Cerebellar cortex (tissue), 1 donor: Measurements from ENCODE around the gene PDZD7.

ENCODE experiments used
- DNase-seq: peaks from one replicate; pipeline ENCODE4 v3.0.0-alpha.2; 2015; ENCODE audit warnings: low spot score

PDZD7 gene

DNA sequence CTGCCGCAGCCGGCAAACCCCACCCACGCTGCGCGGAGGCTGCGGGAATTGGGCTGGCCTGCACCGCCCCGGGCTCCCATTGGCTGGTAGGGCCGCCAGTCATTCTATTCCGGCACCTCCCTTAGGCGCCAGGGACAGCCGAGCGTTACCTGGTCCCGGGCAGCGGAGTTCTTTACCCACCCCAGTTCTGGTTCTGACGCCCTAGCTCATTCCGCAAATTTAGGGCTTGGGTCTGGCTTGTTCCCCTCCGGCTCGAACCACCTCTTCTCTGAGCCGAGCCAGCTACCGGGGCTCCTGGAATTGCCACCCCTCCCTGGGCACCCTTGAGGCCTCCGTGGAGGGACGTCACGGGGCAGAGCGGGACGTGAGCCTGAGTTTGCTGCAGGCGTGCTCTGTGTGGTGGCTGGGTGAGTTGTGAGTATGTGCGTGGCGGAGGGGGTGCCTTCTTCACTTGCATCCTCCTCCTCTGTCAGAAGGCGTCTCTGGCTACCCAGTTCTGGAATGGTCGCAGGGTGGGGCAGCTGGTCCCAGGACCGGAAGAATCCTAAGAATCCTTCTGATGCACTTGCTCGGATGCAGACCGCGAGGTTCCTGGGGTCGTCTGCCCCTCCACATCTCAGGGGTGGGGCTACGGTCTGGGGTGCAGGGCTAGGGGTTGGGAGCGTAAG is at the start of gene PDZD7, which contains the start of gene SFXN3:
TSS of gene PDZD7 (minus strand) at position 2 of the 668 bp plus-strand sequence. CDS start 910 bp downstream, outside the sequence.
TSS of gene SFXN3 (plus strand) at position 107 of the 668 bp plus-strand sequence. CDS start 3,461 bp downstream, outside the sequence.
- peak; percentile 96 for DNase-seq

DNA sequence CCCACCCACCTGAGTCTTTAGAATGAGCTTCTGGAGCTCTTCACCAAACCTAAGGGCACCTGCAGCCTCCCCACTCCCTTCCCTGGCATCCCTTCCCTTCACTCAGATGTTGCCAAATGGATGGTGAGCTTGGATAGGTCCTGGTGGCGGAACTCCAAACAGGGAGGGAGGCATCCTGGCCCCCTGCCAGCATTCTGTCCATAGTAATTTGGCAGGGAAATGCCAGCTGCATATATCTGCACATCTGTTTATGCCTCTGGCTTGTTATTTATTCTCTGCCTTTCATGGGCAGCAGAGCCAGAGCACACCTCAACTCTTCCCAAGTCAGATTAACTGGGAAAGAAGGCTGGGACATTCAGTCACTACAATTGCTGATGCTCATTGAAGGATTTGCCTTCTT is 48.9 kb upstream of the PDZD7 start:
- no peak for DNase-seq

DNA sequence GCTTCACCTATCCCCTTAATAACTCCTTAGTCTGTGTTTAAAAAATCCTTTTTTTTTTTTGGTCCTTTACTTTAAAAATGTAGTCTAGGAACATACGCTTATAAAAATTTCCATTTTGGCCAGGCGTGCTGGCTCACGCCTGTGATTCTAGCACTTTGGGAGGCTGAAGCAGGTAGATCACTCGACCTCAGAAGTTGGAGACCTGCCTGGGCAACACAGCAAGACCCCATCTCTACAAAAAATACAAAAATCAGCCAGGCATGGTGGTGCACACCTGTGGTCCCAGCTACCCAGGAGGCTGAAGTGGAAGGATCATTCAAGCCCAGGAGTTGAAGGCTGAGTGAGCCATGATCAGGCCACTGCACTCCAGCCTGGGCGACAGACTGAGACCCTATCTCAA is 45.7 kb upstream of the PDZD7 start:
- no peak for DNase-seq

DNA sequence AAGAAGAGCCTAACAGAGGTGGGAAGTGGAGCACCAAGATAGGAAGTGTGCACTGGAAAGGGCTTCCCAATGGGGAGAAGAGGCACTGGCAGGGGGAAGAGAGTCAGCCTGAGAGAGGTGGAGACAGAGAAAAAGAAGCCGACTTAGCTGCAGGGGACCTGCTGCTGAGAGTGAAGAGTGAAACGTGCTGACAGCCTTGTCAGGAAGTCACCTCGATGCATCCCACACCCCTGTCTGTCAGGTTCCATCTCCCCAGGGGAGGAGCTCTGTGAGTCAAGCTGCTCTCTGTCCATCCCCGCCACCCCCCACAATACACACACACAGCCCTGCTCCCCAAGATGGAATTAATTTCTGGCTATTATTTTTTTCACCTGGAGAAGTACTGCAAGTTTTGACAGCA is 44.8 kb upstream of the PDZD7 start:
- DNase-seq: no peak

DNA sequence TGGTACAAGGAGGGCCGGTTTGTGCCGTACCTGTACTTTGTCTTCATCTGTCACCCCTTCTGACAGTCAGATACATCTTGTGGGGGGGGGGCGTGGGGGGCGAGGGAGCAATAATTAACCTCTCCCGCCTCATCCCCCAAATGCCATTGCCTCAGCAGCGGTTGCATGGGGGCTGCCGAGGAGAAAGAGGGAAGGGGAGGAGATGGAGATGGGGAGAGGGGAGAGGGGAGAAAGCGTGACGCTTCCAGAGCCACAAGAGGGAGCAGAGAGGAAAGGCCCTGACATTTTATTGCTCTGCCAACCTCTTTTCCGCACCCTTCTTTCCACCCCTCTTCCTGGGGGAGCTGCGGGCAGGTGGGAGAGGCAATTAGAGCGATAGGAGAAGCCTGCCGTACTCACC is 42.7 kb upstream of the PDZD7 start:
- no peak for DNase-seq

DNA sequence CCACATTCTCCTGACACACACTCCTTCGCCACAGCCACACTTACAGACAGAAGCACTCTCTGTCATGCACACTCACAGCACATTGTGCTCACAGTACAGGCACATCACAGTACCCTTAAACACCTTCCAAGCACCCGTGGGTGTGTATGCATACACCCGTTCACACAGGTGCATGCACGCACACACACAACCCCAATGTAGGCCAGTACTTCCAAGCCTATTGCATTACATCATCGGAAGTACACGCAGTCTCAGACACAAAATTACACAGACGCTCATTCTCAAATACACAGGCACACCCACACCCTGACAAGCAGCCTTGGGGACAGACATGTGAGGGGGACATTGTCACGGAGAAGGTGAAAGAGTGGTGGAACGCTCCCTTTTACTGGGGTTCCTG is 42.0 kb upstream of the PDZD7 start:
- DNase-seq: no peak

DNA sequence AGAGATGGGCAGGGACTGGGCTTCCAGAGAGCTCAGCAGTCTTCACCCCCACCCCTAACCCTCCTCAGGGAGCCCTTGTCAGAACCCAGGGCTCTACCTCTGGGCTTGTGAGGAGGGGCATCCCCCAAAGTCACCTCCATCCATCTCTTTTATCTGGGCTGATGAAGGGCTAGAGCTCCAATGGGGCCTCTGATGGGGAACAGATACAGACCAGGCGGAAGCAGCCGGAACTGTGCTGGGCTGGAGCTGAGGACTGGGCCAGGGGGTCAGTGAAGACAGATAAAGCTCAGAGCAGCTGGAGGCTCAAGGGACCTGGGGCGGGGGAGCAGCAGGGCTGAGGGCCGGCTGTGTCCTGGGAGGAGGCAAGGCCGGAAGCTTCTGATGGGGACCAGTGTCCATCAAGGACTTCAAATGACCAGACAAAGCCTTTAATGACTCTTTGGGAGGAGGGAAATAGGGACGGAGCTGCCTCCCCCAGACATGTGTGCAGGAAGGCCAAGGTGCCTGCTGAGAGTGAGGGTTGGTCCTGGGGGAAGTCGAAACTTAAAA is 41.0 kb upstream of the PDZD7 start:
- DNase-seq: no peak

DNA sequence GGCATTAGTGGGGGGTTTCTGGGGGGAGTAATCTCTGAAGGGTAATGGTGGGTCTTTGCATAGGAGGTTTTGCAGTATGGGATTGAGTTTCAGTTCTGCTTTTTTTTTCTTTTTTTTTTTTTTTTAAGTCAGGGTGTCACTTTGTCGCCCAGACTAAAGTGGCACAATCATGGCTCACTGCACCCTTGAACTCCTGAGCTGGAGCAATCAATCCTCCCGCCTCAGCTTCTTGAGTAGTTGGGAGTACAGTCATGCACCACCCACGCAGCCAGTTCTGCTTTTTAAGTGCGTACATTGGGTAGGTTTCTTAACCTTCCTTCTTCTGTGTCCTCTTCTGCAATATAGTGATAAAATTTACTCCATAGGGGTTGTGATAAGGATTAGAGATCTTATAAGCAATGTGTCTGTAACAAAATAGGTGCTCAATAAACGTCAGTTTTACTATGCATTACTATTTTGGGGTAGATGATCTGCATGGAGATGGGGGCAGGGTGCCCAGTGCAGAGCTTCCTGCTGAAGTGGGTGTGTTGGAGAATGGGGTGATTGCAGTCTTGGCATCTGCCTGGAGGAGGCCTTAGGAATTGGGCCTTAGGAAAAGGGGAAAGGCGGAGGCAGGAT is 40.4 kb upstream of the PDZD7 start:
- no peak for DNase-seq

DNA sequence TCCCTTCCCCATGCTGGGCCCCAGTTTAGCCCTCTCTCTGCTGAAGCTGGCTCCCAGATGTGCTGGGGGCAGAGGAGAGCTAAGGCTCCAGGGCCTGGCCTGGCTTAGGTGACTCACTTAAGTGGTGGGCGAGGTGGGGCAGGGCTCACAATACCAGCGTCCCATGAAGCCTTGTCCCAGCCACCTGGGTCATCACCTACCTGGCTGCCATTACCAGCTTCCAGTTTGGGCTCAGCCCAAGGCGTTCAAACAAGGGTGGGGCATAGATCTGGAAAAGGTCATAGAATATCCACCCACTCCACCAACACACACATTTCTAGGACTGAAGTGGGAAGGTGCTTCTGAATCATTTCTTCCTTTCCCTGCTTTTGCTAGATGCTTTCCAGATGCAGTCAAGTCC is 39.2 kb upstream of the PDZD7 start:
- DNase-seq: no peak

DNA sequence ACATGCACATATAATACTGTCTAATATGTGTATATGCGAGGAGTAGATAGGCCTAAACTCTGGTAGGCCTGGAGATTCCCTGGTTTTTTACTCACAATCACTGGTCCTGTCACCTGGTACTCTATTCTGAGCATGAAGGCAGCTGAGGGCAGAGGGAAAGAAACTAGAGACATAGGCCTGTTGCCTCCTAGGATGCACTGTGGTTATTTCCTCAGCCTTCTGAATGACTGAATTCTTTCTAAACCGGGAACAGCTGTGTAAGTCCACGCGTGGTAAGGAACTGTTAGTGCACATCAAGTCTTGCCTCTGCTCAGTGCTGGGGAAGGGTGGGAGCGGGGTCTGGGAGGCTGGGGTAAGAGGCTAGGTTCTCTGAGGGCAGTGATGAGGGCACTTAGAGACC is 38.5 kb upstream of the PDZD7 start:
- no peak for DNase-seq

DNA sequence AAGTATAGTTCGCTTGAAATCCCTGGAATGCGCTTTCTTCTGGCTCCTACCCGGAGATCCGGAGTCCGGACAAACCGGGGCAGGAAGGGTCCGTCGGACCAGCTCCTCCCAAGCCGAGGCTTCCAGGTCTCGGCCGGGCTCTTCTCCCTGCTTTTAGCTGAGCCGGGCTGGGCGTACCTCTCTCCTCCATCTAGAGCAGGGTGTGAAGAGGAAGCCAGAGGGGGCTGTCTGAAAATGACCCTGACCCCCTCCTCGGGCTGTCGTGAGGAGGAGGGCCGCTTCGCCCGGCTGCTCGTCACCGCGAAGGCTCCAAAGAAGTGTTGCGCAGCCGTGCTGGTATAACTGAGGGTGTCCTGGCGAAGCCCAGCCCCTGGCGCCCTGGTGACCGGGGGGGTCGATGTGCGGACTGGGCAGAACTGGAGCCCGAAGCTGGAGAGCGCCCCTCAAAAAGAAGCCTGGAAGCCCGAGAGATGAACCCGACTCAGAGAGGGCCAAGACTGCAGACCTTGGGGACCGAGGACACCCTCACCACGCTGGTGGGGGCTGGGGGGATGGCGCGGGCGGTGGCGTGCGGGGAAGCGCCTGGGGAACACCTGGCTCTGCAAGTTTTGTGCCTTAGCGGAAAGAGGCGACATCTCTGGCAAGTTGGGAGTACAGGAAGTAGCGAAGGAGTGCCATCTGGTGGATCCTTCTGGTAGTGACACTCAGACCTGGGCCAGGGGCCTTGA is 36.6 kb upstream of the PDZD7 start:
- DNase-seq: peak; percentile 87

DNA sequence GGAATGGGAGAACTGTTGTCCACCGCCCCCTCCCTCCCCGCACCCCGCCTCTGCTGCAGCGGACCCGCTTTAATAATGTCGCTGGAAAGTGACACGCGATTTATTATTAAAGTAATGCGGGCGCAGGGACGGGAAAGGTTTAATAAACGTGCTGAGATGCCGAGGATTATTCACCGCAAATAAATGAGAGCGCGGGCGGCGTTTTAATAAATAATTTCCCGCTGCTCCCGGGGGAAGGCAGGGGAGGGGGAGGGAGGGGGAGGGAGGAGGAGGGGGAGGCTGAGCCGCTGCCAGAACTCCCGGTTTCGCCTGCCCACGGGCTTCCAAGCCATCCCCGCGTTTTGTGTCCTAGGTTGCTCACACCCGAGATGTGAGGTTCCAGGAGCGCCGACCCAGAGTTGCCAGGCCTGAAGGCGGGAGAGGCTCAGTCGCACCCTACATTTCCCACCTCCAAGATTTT is 36.0 kb upstream of the PDZD7 start:
- DNase-seq: no peak

DNA sequence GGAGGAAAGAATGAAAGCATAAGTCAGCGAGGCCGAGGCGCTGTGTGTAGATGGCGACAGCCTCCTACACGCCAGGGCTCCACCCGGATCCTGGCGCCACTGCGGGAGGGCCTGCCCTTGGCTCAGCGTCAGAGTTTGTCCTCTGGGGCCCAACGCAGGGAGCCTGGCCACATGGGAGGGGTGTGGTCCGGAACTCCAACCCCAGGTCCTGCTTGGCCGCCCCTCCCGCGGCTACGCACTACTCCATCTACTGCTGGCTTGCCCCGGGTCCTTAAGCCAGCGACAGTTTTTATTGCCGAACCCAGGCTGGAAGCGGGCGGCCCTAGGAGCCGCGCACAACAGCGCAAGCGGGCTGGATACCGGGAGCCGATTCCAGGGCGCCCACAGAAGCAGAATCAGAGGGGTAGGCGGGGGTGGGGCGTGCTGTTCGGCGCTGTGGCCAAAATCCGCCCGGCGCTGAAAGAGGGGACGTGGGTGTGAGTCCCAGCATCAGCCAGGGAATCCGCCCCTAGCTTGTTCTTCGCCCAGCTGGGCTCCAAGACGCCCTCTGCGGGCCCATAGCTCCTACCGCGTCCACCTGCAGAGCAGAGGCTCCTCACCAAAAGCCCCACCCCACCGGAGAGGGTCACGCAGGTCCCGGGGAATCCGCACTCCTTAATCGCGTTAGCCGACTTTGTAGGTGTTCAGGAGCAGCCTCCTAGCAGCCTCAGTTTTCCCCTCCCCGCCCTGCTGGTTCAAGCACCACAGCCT is 35.4 kb upstream of the PDZD7 start:
- DNase-seq: peak; percentile 69

DNA sequence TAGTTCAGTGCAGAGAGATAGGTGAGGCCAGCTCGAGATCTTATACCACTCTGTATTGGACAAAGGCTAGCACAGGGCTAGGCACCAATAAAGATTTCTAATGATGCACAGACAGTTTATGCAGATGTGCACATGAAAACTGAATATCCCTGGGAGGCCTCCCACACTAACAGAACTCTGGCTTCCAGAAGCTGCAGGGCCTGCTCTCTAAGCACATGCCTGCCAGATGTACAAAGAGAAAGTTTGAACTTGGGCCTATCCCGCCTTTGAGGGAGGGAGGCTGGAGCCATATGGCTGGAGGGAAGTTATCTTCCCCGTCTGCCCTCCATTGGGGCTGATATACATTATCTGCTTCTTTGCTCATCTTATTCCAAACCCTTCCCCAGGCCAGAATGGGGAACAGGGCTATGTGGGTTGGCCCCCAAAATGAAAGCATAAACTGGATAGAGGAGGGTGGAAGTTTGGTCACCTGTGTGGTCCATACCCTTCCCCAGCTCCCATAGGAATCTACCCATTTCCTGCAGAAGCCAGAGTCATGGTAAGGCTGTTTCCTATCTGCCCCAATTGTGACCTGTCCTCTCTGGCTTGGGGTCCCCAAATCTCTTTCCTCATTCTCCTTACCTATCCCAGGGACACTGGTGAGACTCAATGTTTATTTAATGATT is 34.7 kb upstream of the PDZD7 start:
- no peak for DNase-seq

DNA sequence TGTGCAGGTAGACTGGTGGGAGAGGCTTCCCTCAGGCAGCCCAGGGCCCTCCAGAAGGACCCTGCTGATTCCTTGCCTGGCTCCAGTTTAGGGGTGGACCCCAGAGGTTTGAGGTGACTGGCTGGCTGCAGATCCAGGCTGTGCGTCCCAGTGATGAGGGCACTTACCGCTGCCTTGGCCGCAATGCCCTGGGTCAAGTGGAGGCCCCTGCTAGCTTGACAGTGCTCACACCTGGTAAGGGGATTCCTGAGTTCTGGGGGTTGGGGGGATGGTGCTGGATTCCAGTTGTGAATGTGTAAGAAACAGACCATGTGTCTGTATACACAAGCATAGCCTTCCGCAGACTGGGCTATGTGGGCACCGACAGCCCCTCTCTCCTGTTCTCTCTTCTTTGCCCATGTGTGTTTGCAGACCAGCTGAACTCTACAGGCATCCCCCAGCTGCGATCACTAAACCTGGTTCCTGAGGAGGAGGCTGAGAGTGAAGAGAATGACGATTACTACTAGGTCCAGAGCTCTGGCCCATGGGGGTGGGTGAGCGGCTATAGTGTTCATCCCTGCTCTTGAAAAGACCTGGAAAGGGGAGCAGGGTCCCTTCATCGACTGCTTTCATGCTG is 33.6 kb upstream of the PDZD7 start:
- DNase-seq: no peak

DNA sequence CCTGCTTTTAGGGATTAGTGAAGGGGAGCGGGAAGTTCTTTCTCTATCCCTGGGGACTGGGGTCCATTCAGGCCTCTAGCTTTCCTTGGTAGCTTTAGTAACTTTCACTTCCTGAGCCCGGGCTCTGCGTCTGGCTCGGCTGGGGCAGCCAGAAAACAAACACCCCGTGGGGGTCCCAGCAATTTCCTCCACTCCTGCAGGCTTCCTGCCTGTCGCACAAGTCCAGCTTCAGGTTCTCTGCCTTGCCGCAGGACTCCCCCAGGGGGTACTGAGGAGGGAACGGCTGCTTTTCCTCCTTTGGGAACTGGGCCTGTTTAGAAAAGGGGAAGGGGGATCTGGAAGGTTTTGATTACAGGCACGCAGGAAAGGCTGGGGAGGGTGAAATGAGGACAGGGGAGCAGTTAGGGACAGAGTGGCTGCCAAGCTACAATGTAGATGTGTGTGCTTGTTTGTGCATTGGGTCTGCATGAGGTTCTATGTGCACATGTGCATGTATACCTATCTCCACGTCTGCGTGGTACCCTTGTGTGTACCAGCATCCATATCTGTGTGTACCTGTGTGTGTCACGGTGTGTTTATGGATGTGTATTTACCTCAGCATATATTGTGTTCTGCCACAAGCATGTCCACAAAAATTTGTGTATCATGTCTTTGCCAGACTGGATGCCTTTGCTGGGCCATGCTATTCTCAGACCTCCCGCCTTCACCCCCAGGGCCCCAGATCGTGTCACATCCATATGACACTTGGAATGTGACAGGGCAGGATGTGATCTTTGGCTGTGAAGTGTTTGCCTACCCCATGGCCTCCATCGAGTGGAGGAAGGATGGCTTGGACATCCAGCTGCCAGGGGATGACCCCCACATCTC is 32.9 kb upstream of the PDZD7 start:
- no peak for DNase-seq

DNA sequence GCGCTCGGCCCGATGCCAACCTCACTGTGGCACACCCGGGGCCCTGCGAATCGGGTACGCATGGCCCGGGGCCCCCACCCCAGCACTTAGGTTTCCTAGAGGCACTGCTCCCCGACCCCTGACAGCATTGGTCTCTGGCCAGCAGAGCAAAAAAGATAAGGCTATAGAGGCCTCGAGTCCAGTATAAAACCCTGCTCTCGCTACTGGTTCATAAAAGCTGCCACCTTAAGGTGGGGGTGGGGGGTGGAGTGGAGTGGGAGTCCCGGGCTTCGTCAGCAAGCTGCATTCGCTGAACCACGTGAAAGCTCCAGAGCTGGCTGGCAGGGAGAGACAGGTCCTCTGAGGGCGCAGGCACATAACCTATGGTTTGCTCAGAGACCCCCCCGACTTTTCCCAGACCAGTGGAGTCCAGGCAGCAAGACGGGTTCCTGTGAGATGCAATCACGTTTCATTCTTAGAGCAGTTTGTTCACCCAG is 32.2 kb upstream of the PDZD7 start:
- no peak for DNase-seq

DNA sequence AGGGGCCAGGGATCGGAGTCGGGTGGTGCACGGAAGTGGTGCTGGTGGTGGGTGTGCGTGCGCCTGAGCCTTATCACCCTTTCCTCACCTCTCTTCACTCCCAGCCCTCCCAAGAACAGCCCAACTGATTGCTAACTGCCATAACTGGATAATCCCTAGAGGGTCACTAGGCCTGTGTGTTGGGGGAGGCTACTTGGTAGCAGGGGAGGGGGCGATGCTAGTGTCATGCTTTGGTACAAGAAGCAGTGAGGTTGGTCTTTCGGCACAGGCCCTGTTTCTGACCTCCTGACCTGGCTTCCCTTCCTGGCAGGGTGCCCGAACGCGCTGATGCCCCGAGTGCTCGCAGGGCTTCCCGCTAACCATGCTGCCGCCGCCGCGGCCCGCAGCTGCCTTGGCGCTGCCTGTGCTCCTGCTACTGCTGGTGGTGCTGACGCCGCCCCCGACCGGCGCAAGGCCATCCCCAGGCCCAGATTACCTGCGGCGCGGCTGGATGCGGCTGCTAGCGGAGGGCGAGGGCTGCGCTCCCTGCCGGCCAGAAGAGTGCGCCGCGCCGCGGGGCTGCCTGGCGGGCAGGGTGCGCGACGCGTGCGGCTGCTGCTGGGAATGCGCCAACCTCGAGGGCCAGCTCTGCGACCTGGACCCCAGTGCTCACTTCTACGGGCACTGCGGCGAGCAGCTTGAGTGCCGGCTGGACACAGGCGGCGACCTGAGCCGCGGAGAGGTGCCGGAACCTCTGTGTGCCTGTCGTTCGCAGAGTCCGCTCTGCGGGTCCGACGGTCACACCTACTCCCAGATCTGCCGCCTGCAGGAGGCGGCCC is 31.5 kb upstream of the PDZD7 start:
- peak; percentile 36 for DNase-seq

DNA sequence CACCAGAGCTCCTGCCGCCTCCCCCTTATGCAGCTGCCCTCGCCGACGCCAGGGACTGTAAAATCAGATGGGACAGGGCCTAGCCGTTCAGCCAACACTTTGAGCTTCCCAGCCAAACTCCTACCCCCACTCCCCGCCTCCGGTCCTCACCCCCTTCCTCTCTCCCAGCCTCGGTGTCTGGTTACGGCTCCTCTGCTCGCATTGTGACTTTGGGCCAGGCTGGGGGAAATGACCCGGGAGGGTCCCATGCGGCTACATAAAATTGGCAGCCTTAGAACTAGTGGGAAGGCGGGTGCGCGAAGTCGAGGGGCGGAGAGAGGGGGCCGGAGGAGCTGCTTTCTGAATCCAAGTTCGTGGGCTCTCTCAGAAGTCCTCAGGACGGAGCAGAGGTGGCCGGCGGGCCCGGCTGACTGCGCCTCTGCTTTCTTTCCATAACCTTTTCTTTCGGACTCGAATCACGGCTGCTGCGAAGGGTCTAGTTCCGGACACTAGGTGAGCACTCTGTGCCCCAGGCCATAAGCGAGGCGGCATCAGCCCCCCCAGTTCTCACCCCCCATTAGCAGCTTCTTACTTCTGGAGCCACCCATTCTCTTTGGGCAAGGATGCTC is 30.8 kb upstream of the PDZD7 start, which contains the start of gene KAZALD1:
TSS of gene KAZALD1 (plus strand) at position 366 of the 608 bp plus-strand sequence. CDS start 604 bp downstream, outside the sequence.
- peak; percentile 62 for DNase-seq
